GM21367 (cell line): ENCODE measurements around the gene PBOV1.

Source experiments
- ATAC-seq: cut with Tn5 transposase; IDR thresholded peaks from one replicate; pipeline ENCODE4 v1.9.1; 2021; ENCODE audit not compliant: unreplicated experiment

The PBOV1 gene

GRCh38 chr6:138206862-138207261 lies 11.4 kb downstream of the PBOV1 start:
- ATAC-seq = no peak

DNA sequence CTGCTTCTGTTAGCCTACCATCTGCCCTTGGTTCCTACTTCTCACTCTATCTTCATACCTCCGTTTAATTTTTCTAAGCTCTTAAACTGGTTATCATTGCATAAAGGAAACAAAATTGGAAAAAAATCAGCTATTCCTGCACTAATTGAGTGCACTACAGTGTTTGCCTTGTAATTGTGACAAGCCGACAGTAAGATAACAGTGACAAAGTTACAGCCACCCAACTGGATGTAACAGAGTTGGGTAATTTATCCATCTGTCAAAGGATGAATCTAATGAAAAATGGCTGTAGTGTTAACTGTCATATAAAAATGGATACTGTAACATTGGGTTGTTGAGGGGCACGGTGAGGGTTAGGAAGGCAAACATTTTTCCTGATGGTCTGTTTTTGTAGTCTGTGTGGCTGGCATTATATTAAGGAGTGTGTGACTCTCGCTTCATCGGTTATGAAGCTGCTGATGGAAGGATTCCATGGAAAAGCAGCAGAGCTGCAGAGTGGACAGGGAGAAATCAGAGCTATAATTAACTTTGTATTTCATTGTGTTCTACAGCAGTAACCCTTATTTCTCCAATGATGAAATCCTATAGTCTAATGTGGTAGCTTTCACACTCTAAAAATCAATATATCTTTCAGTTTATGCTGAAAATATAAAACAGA lies 12.7 kb downstream of the PBOV1 start:
- ATAC-seq = no peak

- ATAC-seq = no peak
Measured at GRCh38 chr6:138204792-138205384, 13.4 kb downstream of the PBOV1 start.

GRCh38 chr6:138204303-138204702 lies 14.0 kb downstream of the PBOV1 start:
- no peak for ATAC-seq

DNA sequence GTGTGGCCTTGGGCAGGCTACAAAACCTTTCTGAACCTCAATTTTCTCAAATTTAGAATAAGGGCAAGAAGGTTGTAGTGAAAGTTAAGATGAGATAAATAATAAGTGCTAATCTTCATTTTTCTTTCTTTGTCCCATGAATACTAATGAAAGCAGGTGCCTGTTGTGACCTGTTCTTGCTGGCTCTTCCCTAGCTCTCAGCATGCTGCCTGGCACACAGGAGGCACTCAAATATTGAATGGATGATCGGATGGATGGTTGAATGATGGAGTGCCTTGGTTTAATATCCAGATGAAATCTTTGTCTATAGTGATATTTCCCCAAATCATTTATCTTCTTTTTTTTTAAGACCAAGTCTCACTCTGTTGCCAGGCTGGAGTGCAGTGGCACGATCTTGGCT lies 15.0 kb downstream of the PBOV1 start:
- no peak for ATAC-seq

GRCh38 chr6:138201836-138202235 lies 16.5 kb downstream of the PBOV1 start:
- ATAC-seq = no peak

- no peak for ATAC-seq
Measured at GRCh38 chr6:138198430-138199091, 19.7 kb downstream of the PBOV1 start.

- no peak for ATAC-seq
Measured at GRCh38 chr6:138197570-138197969, 20.7 kb downstream of the PBOV1 start.

DNA sequence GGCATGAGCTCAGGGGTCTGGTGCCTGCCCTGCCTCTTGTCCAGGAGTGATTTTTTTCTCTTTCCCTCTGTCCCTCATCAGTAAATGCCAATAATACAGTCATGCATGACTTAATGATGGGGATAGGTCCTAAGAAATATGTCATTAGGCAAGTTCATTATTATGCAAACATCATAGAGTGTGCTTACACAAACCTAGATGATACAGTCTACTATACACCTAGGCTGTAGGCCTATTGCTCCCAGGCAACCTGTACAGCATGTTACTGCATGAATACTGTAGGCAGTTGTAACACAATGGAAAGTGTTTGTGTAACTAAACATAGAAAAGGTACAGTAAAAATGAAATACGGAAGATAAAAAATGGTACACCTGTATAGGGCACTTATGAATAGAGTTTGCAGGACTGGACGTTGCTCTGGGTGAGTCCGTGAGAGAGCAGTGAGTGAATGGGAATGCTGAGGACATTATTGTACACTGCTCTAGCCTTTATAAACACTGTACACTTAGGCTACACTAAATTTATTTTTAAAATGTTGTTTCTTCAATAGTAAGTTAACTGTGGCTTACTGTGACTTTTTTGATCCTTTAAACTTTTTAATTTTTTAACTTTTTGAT lies 22.1 kb downstream of the PBOV1 start:
- no peak for ATAC-seq

DNA sequence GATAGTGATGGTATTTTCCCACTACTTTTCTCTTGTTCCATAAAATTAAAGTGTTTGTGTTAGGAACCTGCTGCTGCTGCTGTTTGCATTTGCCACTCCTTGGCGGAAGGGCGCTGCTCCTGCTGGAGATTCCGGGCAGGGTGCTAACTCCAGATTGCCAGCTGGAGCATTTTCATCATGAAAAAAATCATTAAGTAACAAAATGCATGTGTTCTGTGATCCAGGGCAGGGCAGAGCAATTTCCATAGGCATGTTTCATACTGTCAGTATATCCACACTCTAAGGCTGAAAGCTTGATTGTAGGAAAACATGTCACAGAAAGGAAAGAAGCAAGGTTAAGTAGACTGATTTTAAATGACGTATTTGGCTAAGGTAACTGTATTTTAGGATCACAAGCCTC lies 24.0 kb downstream of the PBOV1 start:
- ATAC-seq = no peak

DNA sequence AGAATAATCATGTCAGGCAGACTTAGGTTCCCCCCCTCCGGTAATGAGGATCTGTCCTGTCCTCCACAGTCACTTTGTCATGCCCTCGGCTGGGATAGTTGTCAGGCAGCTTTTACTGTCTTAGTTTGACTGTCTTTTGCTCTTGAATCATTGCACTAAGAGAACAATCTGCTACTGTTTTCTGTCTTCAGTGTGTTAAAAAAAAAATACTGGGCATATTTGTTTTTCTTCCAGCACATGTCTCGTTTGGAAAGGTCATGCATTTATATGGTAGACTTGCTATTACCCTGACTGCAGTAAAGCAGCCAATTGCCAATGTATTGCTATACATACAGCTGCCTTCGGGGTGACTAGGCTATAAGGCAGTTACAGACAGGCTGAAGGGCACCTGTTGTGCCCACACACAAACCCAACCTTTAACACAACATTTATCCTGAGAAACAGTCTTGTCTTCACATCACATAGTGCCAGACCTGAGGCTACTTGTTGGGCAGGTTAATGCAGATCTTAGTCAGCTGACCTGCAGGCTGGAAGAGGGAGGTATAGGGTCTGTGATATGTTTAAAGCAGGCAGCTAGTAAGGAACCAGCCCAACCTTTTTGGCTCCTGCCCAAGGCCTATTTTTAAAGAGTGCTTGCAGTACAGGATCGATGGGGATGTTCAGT lies 29.9 kb downstream of the PBOV1 start:
- no peak for ATAC-seq

DNA sequence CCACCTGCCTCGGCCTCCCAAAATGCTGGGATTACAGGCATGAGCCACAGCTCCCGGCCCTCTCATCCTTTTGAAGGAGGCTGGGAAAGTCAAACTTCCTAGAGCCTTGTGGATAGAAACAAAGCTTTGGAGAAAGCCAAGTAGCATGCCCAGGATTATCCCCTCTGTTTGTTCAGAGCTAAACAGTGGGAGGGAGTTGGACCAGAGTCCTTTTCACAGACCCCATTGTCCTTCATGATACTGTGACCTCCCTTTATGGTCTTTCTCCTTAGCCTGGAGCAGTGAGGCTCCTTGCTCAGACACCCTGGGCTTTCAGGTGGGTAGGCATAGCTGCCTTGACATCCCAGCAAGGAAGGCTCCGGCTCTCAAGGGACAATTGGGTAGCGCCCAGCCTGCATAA lies 31.1 kb downstream of the PBOV1 start:
- no peak for ATAC-seq

GRCh38 chr6:138184230-138184629 lies 34.1 kb downstream of the PBOV1 start:
- ATAC-seq = no peak

GRCh38 chr6:138183790-138184134 lies 34.5 kb downstream of the PBOV1 start:
- ATAC-seq = no peak

DNA sequence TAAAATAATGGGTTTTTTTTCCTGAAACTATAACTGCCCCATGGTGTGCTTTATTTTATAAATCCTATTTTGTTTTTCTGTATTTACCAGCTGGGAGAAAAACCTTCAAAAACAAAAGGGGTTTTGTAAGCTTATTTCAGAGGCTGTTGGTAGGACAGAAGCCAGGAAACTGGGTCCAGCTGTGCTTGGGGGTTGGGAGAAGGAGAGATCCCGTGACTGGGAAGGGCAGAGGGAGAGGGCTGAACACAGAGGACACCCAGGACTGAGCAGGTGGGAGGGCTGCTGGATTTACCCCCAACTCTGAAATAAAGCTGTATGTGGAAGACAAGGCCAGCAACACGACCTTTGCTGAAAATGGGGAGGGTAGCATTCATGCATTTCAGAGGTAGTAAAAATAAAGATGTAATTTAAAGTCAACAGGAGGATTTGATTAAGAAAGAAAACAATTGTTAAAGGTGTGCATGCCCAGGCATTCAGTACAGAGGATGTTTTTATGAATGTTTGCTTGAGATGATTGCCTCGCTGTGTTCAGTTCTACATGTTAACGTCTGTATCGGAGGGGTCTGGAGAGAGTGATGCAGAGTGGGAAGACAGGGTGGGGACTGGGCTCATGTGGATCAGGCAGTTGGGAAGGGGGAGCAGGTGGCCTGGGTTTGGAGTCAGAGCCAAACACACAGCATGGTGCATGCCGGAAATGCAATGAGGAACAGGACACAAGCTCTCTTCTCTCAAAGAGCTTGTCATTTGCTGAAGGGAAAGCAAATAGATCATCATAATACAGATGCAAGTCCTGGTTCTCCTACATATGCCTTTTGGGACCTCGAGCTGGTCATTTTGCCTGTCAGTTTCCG lies 35.1 kb downstream of the PBOV1 start:
- ATAC-seq = no peak

GRCh38 chr6:138176652-138177232 lies 41.5 kb downstream of the PBOV1 start:
- no peak for ATAC-seq

DNA sequence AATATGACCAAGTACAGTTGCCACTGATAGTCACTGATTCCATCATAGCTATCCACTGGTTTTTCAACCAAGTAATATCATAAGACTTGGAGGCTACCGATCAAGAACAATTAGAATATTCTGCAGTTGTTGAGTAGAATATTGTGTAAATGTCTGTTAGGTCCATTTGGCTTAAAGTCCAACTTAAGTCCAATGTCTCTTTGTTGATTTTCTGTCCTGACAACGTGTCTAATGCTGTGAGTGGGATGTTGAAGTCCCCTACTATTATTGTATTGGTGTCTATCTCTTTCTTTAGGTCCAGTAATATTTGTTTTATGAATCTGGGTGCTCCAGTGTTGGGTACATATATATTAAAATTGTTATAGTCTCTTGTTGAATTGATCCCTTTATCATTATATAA lies 42.7 kb downstream of the PBOV1 start:
- ATAC-seq = no peak
